ENCODE results near the gene PLEKHB1. TPM values are rescaled to one million over a fixed set of nuclear protein-coding genes. Genes with fewer than 3 reads are reported as not detected.

PLEKHB1 gene
- total RNA-seq, 2 donors from 2014 or later: 2.5 to 2.8 TPM

- intact Hi-C loops (cut with DNase I): no loop called here
- DNase-seq (ENCODE audit: low spot score): no peak
Measured at GRCh38 chr11:73645121-73645969, 1.0 kb upstream of the PLEKHB1 start.

GRCh38 chr11:73647459-73648100 lies 1.2 kb downstream of the PLEKHB1 start:
- DNase-seq (ENCODE audit: low spot score): peak; percentile 95
- intact Hi-C loops (cut with DNase I): no loop called here

- intact Hi-C loops (cut with DNase I): no loop called here
- no peak for DNase-seq (ENCODE audit: low spot score)
Measured at GRCh38 chr11:73648121-73648520, 1.7 kb downstream of the PLEKHB1 start.

- no peak for DNase-seq (ENCODE audit: low spot score)
- intact Hi-C loops (cut with DNase I): no loop called here
Measured at GRCh38 chr11:73648571-73649046, 2.2 kb downstream of the PLEKHB1 start.

- intact Hi-C loops (cut with DNase I): no loop called here
- no peak for DNase-seq (ENCODE audit: low spot score)
Measured at GRCh38 chr11:73649206-73649605, 2.8 kb downstream of the PLEKHB1 start.

GRCh38 chr11:73650400-73650799 lies 4.0 kb downstream of the PLEKHB1 start:
- intact Hi-C loops (cut with DNase I): loop anchor here in 1 of 2 donors (10.0 kb wide), 1 partner anchor 236 kb away; no protein-coding TSS in a partner anchor
- DNase-seq (ENCODE audit: low spot score): no peak

- intact Hi-C loops (cut with DNase I): loop anchor here in 1 of 2 donors (10.0 kb wide), 1 partner anchor 236 kb away; no protein-coding TSS in a partner anchor
- no peak for DNase-seq (ENCODE audit: low spot score)
Measured at GRCh38 chr11:73651252-73651651, 4.9 kb downstream of the PLEKHB1 start.

GRCh38 chr11:73651661-73652045 lies 5.3 kb downstream of the PLEKHB1 start:
- DNase-seq (ENCODE audit: low spot score): no peak
- intact Hi-C loops (cut with DNase I): loop anchor here in 1 of 2 donors (10.0 kb wide), 1 partner anchor 237 kb away; no protein-coding TSS in a partner anchor

GRCh38 chr11:73652046-73652730 lies 5.8 kb downstream of the PLEKHB1 start:
- intact Hi-C loops (cut with DNase I): loop anchor here in 1 of 2 donors (10.0 kb wide), 1 partner anchor 237 kb away; no protein-coding TSS in a partner anchor

GRCh38 chr11:73652856-73653559 lies 6.6 kb downstream of the PLEKHB1 start:
- intact Hi-C loops (cut with DNase I): loop anchor here in 1 of 2 donors (10.0 kb wide), 1 partner anchor 238 kb away; no protein-coding TSS in a partner anchor
- no peak for DNase-seq (ENCODE audit: low spot score)

More at GRCh38 chr11:73652046-73652730, 5.8 kb downstream of the PLEKHB1 start:
- no peak for DNase-seq (ENCODE audit: low spot score)

- intact Hi-C loops (cut with DNase I): loop anchor here in 1 of 2 donors (10.0 kb wide), 1 partner anchor 239 kb away; no protein-coding TSS in a partner anchor
- no peak for DNase-seq (ENCODE audit: low spot score)
Measured at GRCh38 chr11:73653996-73654395, 7.6 kb downstream of the PLEKHB1 start.

- intact Hi-C loops (cut with DNase I): loop anchor here in 1 of 2 donors (10.0 kb wide), 1 partner anchor 240 kb away; no protein-coding TSS in a partner anchor
- no peak for DNase-seq (ENCODE audit: low spot score)
Measured at GRCh38 chr11:73654482-73655021, 8.2 kb downstream of the PLEKHB1 start.

- DNase-seq (ENCODE audit: low spot score): no peak
- intact Hi-C loops (cut with DNase I): loop anchor here in 1 of 2 donors (10.0 kb wide), 1 partner anchor 241 kb away; no protein-coding TSS in a partner anchor
Measured at GRCh38 chr11:73655686-73656085, 9.3 kb downstream of the PLEKHB1 start.

- DNase-seq (ENCODE audit: low spot score): no peak
- intact Hi-C loops (cut with DNase I): loop anchor here in 1 of 2 donors (10.0 kb wide), 1 partner anchor 242 kb away; no protein-coding TSS in a partner anchor
Measured at GRCh38 chr11:73656985-73657384, 10.6 kb downstream of the PLEKHB1 start.

GRCh38 chr11:73659961-73660360 lies 13.6 kb downstream of the PLEKHB1 start:
- no peak for DNase-seq (ENCODE audit: low spot score)
- intact Hi-C loops (cut with DNase I): loop anchor here (5.0 to 10.0 kb wide), 3 partner anchors 33 to 258 kb away; no protein-coding TSS in a partner anchor

GRCh38 chr11:73660497-73661034 lies 14.2 kb downstream of the PLEKHB1 start:
- DNase-seq (ENCODE audit: low spot score): no peak
- intact Hi-C loops (cut with DNase I): loop anchor here in 1 of 2 donors (5.0 kb wide), 2 partner anchors 33 to 258 kb away; no protein-coding TSS in a partner anchor

GRCh38 chr11:73661035-73661628 lies 14.8 kb downstream of the PLEKHB1 start:
- intact Hi-C loops (cut with DNase I): loop anchor here in 1 of 2 donors (5.0 kb wide), 2 partner anchors 34 to 259 kb away; no protein-coding TSS in a partner anchor
- DNase-seq (ENCODE audit: low spot score): peak; percentile 97

All from posterior vena cava (tissue), 2 donors.